ENCODE measurements around the gene ZNRF2. TPM values are rescaled to one million over a fixed set of nuclear protein-coding genes. Genes with fewer than 3 reads are reported as not detected.
"Not testable (repeated sequence)": the region's sequence is repeated elsewhere in the genome, so short reads cannot be mapped to it uniquely, and the experiment has no call there.

Gene ZNRF2
- polyA plus RNA-seq, 1 experiment = 1.6 TPM

DNA sequence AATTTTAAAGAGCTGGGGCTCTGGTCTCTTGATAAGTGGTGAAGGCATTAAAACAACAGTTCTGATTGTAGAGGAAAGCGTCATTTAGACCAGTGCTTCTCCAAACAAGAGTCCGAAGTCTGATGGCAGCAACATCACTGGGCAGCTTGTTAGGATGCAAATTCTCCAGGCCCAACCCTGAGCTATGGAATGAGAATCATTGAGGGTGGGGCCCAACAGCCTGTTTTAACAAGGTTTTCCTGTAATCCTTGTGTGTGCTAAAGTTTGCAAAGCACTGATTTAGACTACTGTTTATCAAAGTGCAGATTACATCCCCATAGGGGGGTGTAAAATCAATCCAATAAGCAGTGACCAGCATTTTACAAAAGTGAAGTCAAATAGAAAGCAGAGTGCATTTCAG is 2.6 kb upstream of the ZNRF2 start:
- Histone ChIP-seq H3K4me3 (ENCODE audit: low read depth, low read length) (no peak overlapping the region), H3K36me3 (ENCODE audit: control insufficient read depth, insufficient read depth, low read length) (no peaks in the 10 kb centered on the region), H3K27me3 (ENCODE audit: control insufficient read depth, insufficient read depth, low read length) (peaks cover 3% of the 10 kb centered on the region; the same call in 1 of the 2 replicates)
- DNase-seq (ENCODE audit: low read depth) = no peak
- TF ChIP-seq, protein P1, sequence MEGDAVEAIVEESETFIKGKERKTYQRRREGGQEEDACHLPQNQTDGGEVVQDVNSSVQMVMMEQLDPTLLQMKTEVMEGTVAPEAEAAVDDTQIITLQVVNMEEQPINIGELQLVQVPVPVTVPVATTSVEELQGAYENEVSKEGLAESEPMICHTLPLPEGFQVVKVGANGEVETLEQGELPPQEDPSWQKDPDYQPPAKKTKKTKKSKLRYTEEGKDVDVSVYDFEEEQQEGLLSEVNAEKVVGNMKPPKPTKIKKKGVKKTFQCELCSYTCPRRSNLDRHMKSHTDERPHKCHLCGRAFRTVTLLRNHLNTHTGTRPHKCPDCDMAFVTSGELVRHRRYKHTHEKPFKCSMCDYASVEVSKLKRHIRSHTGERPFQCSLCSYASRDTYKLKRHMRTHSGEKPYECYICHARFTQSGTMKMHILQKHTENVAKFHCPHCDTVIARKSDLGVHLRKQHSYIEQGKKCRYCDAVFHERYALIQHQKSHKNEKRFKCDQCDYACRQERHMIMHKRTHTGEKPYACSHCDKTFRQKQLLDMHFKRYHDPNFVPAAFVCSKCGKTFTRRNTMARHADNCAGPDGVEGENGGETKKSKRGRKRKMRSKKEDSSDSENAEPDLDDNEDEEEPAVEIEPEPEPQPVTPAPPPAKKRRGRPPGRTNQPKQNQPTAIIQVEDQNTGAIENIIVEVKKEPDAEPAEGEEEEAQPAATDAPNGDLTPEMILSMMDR (IDR thresholded peaks at IDR 0.05; ENCODE audit: insufficient read depth, low read depth, low read length) = no peak
- CTCF ChIA-PET = no interaction called here
- POLR2A ChIA-PET = no interaction called here

DNA sequence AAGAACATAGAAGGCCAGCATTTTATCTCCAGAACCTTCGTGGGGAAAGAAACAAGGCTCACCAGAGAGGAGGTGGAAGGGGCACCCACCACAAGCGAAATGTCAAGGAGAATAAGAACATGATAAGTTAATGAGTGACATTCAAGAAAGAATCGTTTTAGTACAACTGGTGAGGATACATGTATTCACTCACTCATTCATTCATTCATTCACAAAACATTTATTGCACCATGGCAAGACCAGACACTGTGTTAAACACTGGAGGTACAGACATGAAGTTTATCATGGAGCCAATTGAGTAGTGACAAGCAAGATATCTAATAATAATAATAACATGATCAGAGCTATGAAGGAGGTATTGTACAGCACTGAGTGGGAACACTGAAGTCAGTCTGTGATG is 1.7 kb upstream of the ZNRF2 start:
- POLR2A ChIA-PET = no interaction called here

DNA sequence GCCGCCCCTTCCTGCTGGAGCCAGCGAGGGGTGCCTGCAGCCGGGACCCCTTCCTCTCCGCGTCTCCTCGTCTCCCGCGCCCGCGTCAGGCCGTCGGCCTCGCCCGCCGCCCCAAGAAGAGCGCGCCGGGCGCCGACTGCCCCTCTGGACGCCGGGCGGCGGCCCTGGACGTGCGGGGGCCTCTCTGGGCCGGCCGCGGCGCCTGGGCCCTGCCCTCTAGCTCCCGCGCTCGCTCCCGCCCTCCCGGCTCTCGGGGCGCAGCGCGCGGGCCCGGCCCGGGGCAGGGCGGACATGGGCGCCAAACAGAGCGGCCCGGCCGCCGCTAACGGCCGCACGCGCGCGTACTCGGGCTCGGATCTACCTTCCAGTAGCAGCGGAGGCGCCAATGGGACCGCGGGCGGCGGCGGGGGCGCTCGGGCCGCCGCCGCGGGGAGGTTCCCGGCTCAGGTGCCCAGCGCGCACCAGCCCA is 704 bp downstream of the ZNRF2 start:
- Histone ChIP-seq H3K36me3 (ENCODE audit: control insufficient read depth, insufficient read depth, low read length) (no peaks in the 10 kb centered on the region), H3K4me3 (ENCODE audit: low read depth, low read length) (peak overlapping the region; percentile 74), H3K27me3 (ENCODE audit: control insufficient read depth, insufficient read depth, low read length) (no peaks in the 10 kb centered on the region)
- DNase-seq (ENCODE audit: low read depth) = no peak
- TF ChIP-seq, protein P1 (IDR thresholded peaks at IDR 0.05; ENCODE audit: insufficient read depth, low read depth, low read length) = no peak
- ChIA-PET POLR2A (interaction anchor here (0.6 kb wide), 1 partner anchor 38 kb away, joined by 3 read pairs; no protein-coding TSS in a partner anchor), CTCF (interaction anchor here (1.1 kb wide), 1 partner anchor 55 kb away, joined by 3 read pairs; no protein-coding TSS in a partner anchor)

More for the DNA sequence above, 1.7 kb upstream of the ZNRF2 start:
- CTCF ChIA-PET = no interaction called here
- TF ChIP-seq, protein P1 (IDR thresholded peaks at IDR 0.05; ENCODE audit: insufficient read depth, low read depth, low read length) = no peak
- Histone ChIP-seq H3K4me3 (ENCODE audit: low read depth, low read length) (no peak overlapping the region), H3K36me3 (ENCODE audit: control insufficient read depth, insufficient read depth, low read length) (no peaks in the 10 kb centered on the region), H3K27me3 (ENCODE audit: control insufficient read depth, insufficient read depth, low read length) (peaks cover 3% of the 10 kb centered on the region; the same call in 1 of the 2 replicates)
- no peak for DNase-seq (ENCODE audit: low read depth)

DNA sequence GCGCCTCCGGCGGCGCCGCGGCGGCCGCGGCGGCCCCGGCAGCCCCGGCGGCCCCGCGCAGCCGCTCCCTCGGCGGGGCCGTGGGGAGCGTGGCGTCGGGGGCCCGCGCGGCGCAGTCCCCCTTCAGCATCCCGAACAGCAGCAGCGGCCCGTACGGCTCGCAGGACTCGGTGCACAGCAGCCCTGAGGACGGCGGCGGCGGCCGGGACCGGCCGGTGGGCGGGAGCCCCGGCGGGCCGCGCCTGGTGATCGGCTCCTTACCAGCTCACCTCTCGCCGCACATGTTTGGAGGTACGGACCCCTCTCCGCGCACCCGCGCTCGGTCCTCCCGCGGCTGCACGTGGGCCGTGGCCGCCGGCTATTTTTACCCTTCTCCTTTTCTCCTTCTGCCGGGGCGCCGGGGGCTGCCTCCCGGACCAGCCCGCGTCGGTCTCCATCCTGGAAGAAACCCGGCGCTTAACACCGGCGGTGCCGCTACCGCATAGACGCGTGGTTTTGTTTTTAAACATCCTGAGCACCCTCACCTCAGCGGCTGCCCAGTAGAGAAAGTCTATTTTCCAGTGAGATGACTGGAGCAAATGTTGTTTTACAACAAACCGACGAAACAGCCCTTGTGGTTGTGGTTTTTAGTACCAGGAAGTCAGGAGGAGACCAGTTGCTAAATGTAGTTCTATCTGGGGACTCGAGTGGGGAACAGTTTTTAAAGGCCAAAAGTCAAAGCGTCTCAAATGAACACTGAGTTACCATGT is 1.3 kb downstream of the ZNRF2 start:
- no peaks in the 10 kb centered on the region for H3K36me3 ChIP-seq (ENCODE audit: control insufficient read depth, insufficient read depth, low read length)
- ChIA-PET CTCF (no interaction called here), POLR2A (no interaction called here)
- no peaks in the 10 kb centered on the region for H3K27me3 ChIP-seq (ENCODE audit: control insufficient read depth, insufficient read depth, low read length)
- peak overlapping the region; percentile 74 for H3K4me3 ChIP-seq (ENCODE audit: low read depth, low read length)
- DNase-seq (ENCODE audit: low read depth) = no peak
- TF ChIP-seq, protein P1 (IDR thresholded peaks at IDR 0.05; ENCODE audit: insufficient read depth, low read depth, low read length) = no peak

DNA sequence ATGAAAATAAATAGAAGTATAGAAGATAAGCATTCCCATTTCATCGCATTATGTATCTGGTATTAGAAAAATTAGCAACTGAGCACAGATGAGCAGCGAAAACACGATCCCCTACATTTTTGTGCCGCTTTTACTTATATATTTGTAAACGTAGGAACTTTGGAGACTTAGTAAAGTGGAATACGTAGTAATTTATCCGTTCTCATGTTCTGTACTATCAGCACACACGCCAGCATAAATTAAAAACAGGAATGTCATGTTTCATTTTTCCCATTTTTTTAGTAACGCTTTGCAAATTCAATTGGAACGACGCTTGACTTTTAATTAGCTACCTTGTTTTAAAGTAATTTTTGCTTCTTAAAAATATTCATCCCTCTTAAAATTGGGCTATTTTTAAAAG is 2.4 kb downstream of the ZNRF2 start:
- TF ChIP-seq, protein P1 (IDR thresholded peaks at IDR 0.05; ENCODE audit: insufficient read depth, low read depth, low read length) = no peak
- POLR2A ChIA-PET = no interaction called here

DNA sequence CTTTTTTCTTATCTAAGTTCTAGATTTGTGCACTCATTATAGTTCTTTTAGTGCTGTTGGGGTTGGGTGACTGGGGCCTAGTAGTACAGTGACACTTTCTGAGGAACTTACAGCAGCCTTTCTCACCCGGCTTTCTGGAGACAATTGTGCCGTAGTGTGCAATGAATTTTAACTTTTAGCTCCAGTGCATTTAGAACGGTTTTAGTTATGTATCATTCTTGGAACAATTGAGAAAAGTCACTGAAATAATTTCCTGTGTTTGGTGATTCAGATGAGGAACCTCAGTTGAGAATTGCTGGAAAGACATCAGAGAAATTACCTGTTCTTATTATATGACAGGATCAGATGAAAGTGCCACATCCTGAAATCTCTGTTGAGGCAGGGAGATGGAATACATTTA is 3.2 kb downstream of the ZNRF2 start:
- H3K36me3 ChIP-seq (ENCODE audit: control insufficient read depth, insufficient read depth, low read length); CTCF ChIA-PET; H3K4me3 ChIP-seq (ENCODE audit: low read depth, low read length); H3K27me3 ChIP-seq (ENCODE audit: control insufficient read depth, insufficient read depth, low read length); DNase-seq (ENCODE audit: low read depth); POLR2A ChIA-PET: not testable (repeated sequence)

More for the DNA sequence above, 2.4 kb downstream of the ZNRF2 start:
- DNase-seq (ENCODE audit: low read depth) = no peak
- Histone ChIP-seq H3K27me3 (ENCODE audit: control insufficient read depth, insufficient read depth, low read length) (no peaks in the 10 kb centered on the region), H3K36me3 (ENCODE audit: control insufficient read depth, insufficient read depth, low read length) (no peaks in the 10 kb centered on the region), H3K4me3 (ENCODE audit: low read depth, low read length) (peak overlapping the region; percentile 74)
- CTCF ChIA-PET = no interaction called here

DNA sequence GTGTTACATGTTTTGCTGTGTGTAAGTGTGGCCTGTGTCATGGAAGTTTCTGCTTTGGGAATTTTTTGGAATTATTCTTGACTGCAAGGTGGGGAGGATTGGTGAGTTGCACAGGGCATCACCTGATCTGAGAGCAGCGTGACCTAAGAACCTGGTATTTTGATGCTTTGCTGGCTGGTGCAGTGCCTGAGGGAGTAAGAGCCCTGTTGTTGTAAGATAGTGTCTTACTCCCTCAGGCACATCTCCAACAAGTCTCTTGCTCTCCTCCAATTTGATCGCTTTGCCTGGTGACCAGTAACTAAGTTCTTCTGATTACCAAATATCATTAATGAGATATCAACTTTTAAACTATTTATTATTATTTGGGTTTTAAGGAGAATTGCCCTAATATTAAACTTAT is 5.2 kb downstream of the ZNRF2 start:
- POLR2A ChIA-PET; H3K27me3 ChIP-seq (ENCODE audit: control insufficient read depth, insufficient read depth, low read length); H3K36me3 ChIP-seq (ENCODE audit: control insufficient read depth, insufficient read depth, low read length); DNase-seq (ENCODE audit: low read depth); H3K4me3 ChIP-seq (ENCODE audit: low read depth, low read length): not testable (repeated sequence)
- CTCF ChIA-PET = interaction anchor here (1.1 kb wide), 1 partner anchor 14 kb away, joined by 3 read pairs; no protein-coding TSS in a partner anchor

DNA sequence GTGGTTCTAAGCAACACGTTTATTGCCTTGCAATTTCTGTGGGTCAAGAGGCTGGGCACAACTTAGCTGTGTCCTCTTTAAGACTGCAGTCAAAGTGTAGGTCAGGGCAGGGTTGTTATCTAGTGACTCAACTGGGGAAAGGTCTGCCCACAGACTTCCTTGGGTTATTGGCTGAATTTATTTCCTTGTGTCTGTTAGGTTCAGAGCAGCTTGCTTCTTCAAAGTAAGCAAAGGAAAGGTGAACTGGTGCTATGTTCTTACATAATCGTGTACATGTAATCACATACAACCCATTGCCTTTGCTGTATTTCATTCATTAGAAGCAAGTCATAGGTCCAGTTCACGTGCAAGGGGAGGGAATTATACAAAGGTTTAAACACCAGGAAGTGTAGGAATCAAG is 5.9 kb downstream of the ZNRF2 start:
- H3K4me3 ChIP-seq (ENCODE audit: low read depth, low read length); H3K36me3 ChIP-seq (ENCODE audit: control insufficient read depth, insufficient read depth, low read length); H3K27me3 ChIP-seq (ENCODE audit: control insufficient read depth, insufficient read depth, low read length); POLR2A ChIA-PET; DNase-seq (ENCODE audit: low read depth): not testable (repeated sequence)
- CTCF ChIA-PET = interaction anchor here (1.1 kb wide), 1 partner anchor 14 kb away, joined by 3 read pairs; no protein-coding TSS in a partner anchor
